Thyroid gland (tissue), 4 donors: Measurements from ENCODE around the gene SMPDL3B. TPM values are rescaled to one million over a fixed set of nuclear protein-coding genes. Genes with fewer than 3 reads are reported as not detected.

Experiments used
- DNase-seq, 2 donors: peaks; one replicate each; pipeline ENCODE4 v3.0.0-alpha.2; 2019
- H3K27ac ChIP-seq, 3 donors: fragments of 200-600 bp; sonication (generic); 1 replicate in 2 of 3; 2 replicates in 1 of 3; pipeline ENCODE4 v1.5.1; 2016 to 2019; ENCODE audit warnings: mild to moderate bottlenecking in 1 of 3, moderate library complexity in 1 of 3
- H3K27me3 ChIP-seq: fragments of 200-600 bp; sonication (generic); one replicate; pipeline ENCODE4 v1.5.1; 2019
- H3K36me3 ChIP-seq, 2 donors: fragments of 200-600 bp; sonication (generic); one replicate each; pipeline ENCODE4 v1.5.1; 2016 to 2019
- H3K4me1 ChIP-seq, 2 donors: fragments of 200-600 bp; sonication (generic); one replicate each; pipeline ENCODE4 v1.5.1; 2017 to 2019
- H3K4me3 ChIP-seq, 3 donors: fragments of 200-600 bp; sonication (generic); replicated peaks in 1 of 3; 1 replicate in 2 of 3; 2 replicates in 1 of 3; pipeline ENCODE4 v1.5.1; 2016; ENCODE audit warnings: mild to moderate bottlenecking in 1 of 3
- H3K9me3 ChIP-seq: fragments of 200-600 bp; sonication (generic); one replicate; pipeline ENCODE4 v1.5.1; 2017
- CTCF ChIP-seq, 6 experiments: fragments of 200-600 bp in 3 of 6; fragments of 450-650 bp in 3 of 6; sonication (generic) in 3 of 6; IDR thresholded peaks; one replicate each; pipeline ENCODE4 v1.5.1; 2016 to 2019; ENCODE audit warnings: antibody characterized with exemption in 6 of 6, mild to moderate bottlenecking in 2 of 6, inconsistent platforms in 1 of 6, moderate library complexity in 1 of 6
- POLR2A ChIP-seq, 2 donors: fragments of 450-650 bp; IDR thresholded peaks; one replicate each; pipeline ENCODE4 v1.6.1; 2017; ENCODE audit warnings: antibody characterized with exemption in 2 of 2, mild to moderate bottlenecking in 2 of 2, moderate library complexity in 1 of 2
- WGBS, 2 donors: methylation state at CpG; one replicate each; pipeline ENCODE4 v1.1.5; 2017; 5-methylcytosine and 5-hydroxymethylcytosine counted together
- intact Hi-C: fragments of 100-400 bp; cut with DNase I; formaldehyde crosslinking; loops from one replicate; pipeline ENCODE4 v1.15.1; 2023
- total RNA-seq, 4 donors: library from RNA; depleted of rRNA; stranded (reverse); fragments of >200 nt; gene quantifications; one replicate each; pipeline ENCODE4 v1.2.3, GENCODE V29; 2016

Gene SMPDL3B
- total RNA-seq, 4 donors from 2014 or later = 22.3 to 37.8 (median 26.9) TPM

- peaks cover 0 to 4% of the 10 kb centered on the region in 2 donors for H3K4me1 ChIP-seq
- intact Hi-C loops = loop anchor here (5.0 kb wide), 1 partner anchor 123 kb away; no protein-coding TSS in a partner anchor
- no peak overlapping the region for H3K4me3 ChIP-seq
- H3K36me3 ChIP-seq = peaks cover 0 to 6% of the 10 kb centered on the region in 2 donors
- TF ChIP-seq POLR2A (IDR thresholded peaks at IDR 0.05) (no peak), CTCF (IDR thresholded peaks at IDR 0.05) (no peak)
- no peak for DNase-seq
- no peak overlapping the region for H3K27ac ChIP-seq
- no peaks in the 10 kb centered on the region for H3K9me3 ChIP-seq
- H3K27me3 ChIP-seq = no peaks in the 10 kb centered on the region
- 95 to 97% methylated on average over 1 of the region's 1 CpG for WGBS, 2 donors
Measured at GRCh38 chr1:27980216-27980845, 45.5 kb downstream of the SMPDL3B start.

- Histone ChIP-seq H3K4me1 (peaks cover 0 to 4% of the 10 kb centered on the region in 2 donors), H3K27ac (no peak overlapping the region), H3K36me3 (peaks cover 0 to 6% of the 10 kb centered on the region in 2 donors), H3K4me3 (no peak overlapping the region), H3K27me3 (no peaks in the 10 kb centered on the region), H3K9me3 (no peaks in the 10 kb centered on the region)
- intact Hi-C loops = loop anchor here (5.0 kb wide), 1 partner anchor 124 kb away; no protein-coding TSS in a partner anchor
- no peak for DNase-seq
- 81 to 89% methylated on average over 3 of the region's 3 CpGs for WGBS, 2 donors
- TF ChIP-seq POLR2A (IDR thresholded peaks at IDR 0.05) (no peak), CTCF (IDR thresholded peaks at IDR 0.05) (no peak)
Measured at GRCh38 chr1:27981145-27981544, 46.3 kb downstream of the SMPDL3B start.

DNA sequence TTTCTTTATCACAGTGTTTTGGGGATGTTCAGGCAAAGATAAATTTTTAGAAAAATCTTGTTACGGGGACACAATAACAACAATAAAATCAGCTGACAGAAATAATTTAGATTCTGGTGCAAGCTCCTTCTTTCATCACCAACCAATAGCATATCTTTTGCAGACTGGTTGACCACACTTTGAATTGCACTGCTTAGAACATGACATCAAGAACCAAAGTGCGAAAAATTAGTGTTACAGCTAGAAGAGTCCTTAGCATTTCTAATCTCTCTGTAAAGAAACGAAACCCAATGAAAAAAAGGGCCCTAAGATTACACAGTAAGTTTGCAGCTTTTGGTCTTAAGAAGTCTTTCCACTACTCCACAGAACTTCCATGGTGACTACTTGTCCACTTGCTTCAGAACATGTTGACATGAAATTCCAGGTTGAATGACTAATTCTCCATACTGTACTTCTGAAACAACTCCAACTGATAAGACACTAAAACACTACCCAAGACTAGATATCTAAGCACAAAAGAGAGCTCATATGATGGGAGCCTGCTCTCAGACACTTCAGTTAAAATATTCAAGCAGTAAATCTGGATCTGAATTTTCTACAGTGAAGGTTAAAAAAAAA lies 56.2 kb downstream of the SMPDL3B start:
- 94 to 98% methylated on average over 3 of the region's 3 CpGs for WGBS, 2 donors
- intact Hi-C loops = no loop called here
- no peak for DNase-seq

GRCh38 chr1:27992276-27992675 lies 57.5 kb downstream of the SMPDL3B start:
- intact Hi-C loops = no loop called here
- H3K4me3 ChIP-seq = no peak overlapping the region
- WGBS, 2 donors = 85 to 88% methylated on average over 6 of the region's 6 CpGs
- DNase-seq = no peak
- TF ChIP-seq CTCF (IDR thresholded peaks at IDR 0.05) = no peak
- no peak for TF ChIP-seq POLR2A (IDR thresholded peaks at IDR 0.05)
- no peak overlapping the region for H3K27ac ChIP-seq
- peaks cover 41 to 43% of the 10 kb centered on the region in 2 donors for H3K36me3 ChIP-seq
- H3K4me1 ChIP-seq = no peaks in the 10 kb centered on the region
- no peaks in the 10 kb centered on the region for H3K27me3 ChIP-seq
- no peaks in the 10 kb centered on the region for H3K9me3 ChIP-seq

More for the DNA sequence above, 56.2 kb downstream of the SMPDL3B start:
- TF ChIP-seq CTCF (IDR thresholded peaks at IDR 0.05) = no peak
- Histone ChIP-seq H3K4me1 (no peaks in the 10 kb centered on the region), H3K9me3 (no peaks in the 10 kb centered on the region), H3K27ac (no peak overlapping the region), H3K36me3 (peaks cover 32 to 42% of the 10 kb centered on the region in 2 donors), H3K27me3 (no peaks in the 10 kb centered on the region), H3K4me3 (no peak overlapping the region)

DNA sequence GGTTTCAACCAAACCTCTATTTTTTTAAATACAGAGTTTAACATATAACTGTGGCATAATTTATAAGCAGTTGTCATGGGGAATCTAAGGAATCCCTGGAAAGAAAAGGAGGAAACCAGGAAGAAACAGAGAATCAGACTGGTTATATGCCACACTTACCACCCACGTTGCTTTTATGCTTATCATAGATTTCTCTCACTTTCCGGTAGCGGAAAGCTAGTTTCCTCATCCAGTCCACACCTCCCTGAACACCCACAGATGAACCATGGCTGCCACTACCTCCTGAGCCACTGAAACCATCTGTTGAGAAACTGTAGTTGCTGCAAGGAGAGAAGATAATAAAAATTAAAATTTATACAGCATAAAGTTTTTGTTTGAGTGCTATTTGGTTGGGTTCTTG lies 58.4 kb downstream of the SMPDL3B start:
- Histone ChIP-seq H3K36me3 (peaks cover 43 to 44% of the 10 kb centered on the region in 2 donors), H3K27ac (no peak overlapping the region)

More for the DNA sequence above, 58.4 kb downstream of the SMPDL3B start:
- no peak for DNase-seq
- no peaks in the 10 kb centered on the region for H3K4me1 ChIP-seq
- H3K27me3 ChIP-seq = no peaks in the 10 kb centered on the region
- WGBS, 2 donors = 69 to 78% methylated on average over 3 of the region's 3 CpGs
- no peak for TF ChIP-seq POLR2A (IDR thresholded peaks at IDR 0.05)
- no peak for TF ChIP-seq CTCF (IDR thresholded peaks at IDR 0.05)
- H3K4me3 ChIP-seq = no peak overlapping the region
- intact Hi-C loops = no loop called here
- H3K9me3 ChIP-seq = no peaks in the 10 kb centered on the region
